ENCODE data around the gene TNFSF8. TPM values are rescaled to one million over a fixed set of nuclear protein-coding genes. Genes with fewer than 3 reads are reported as not detected.

Gene TNFSF8
- total and polyA plus RNA-seq, 2 of the 8 experiments (the other 6 are each of a cell fraction or from before 2014, with no cell fraction given) = not detected

DNA sequence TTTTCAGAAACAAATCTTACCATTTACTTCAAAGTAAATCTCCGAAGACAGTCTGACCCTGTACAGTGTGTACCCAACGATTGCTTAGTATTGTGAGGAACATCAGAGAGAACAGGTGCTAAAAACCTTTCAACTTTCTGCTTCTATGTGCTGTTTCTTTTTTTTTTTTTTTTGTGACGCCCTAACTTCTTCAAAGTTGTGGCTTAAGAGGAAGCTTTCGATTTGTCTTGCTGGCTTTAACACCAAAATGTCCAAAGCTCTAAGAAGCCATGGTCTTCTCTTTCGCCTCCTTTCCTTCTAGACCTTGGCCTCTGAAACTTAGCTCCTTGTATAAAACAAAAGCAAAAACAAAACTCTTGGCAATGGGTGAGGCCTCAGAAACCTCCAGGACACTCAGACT, 1.2 kb downstream of the TNFSF8 start:
- Histone ChIP-seq H3K9me3 (ENCODE audit: insufficient read depth in 2 of 2, low read depth in 1 of 2, low read length in 1 of 2) (no peaks in the 10 kb centered on the region), H3K18ac (ENCODE audit: extremely low read depth, low read length) (no peak overlapping the region), H4K5ac (ENCODE audit: insufficient read length, low read depth, low read length) (no peak overlapping the region), H3K36me3 (ENCODE audit: control insufficient read depth in 2 of 4, insufficient read depth in 4 of 4, low read length in 3 of 4) (no peaks in the 10 kb centered on the region), H2BK15ac (ENCODE audit: low read length) (no peak overlapping the region), H3K27me3 (replicated peaks in 1 of 4; ENCODE audit: control insufficient read depth in 3 of 4, extremely low read depth in 1 of 4, insufficient read depth in 3 of 4, low read length in 3 of 4) (peaks cover 51 to 90% (median 87%) of the 10 kb centered on the region in 4 experiments), H3K14ac (ENCODE audit: insufficient read length) (no peak overlapping the region), H4K20me1 (replicated peaks in 1 of 2; ENCODE audit: control insufficient read depth in 1 of 2, insufficient read depth in 2 of 2, low read length in 2 of 2) (peaks cover 4 to 20% of the 10 kb centered on the region in 2 experiments), H2BK120ac (replicated peaks; ENCODE audit: low read depth, low read length) (no peak overlapping the region), H3K23ac (ENCODE audit: insufficient read length) (no peak overlapping the region), H3K79me2 (ENCODE audit: control insufficient read depth in 1 of 2, insufficient read depth in 2 of 2, low read length in 2 of 2) (no peaks in the 10 kb centered on the region), H3K4me1 (replicated peaks in 1 of 4; ENCODE audit: control insufficient read depth in 3 of 4, insufficient read depth in 4 of 4, low read length in 3 of 4) (peaks cover 0 to 4% (median 0%) of the 10 kb centered on the region in 4 experiments; a peak in 1 of 7 replicates), H3K79me1 (ENCODE audit: low read depth, low read length) (no peaks in the 10 kb centered on the region), H4K91ac (replicated peaks; ENCODE audit: insufficient read length, low read length) (no peak overlapping the region), H3K23me2 (ENCODE audit: low read depth, low read length) (peaks cover 4% of the 10 kb centered on the region; the same call in 1 of the 2 replicates), H3K4me3 (ENCODE audit: extremely low read depth in 1 of 4, insufficient read depth in 2 of 4, low read depth in 3 of 4, low read length in 4 of 4) (no peak overlapping the region), H2BK20ac (ENCODE audit: low read length) (no peak overlapping the region), H4K8ac (ENCODE audit: extremely low read depth, insufficient read depth, low read length) (no peak overlapping the region), H3K4ac (replicated peaks; ENCODE audit: insufficient read length, low read depth, low read length) (no peak overlapping the region), H2BK12ac (ENCODE audit: low read depth, low read length) (no peak overlapping the region), H3K56ac (replicated peaks; ENCODE audit: insufficient read length, low read depth, low read length) (no peak overlapping the region), H2AK5ac (ENCODE audit: low read depth, low read length) (no peak overlapping the region), H2BK5ac (ENCODE audit: low read depth, low read length) (no peak overlapping the region), H3K4me2 (ENCODE audit: insufficient read depth in 1 of 2, low read depth in 2 of 2, low read length in 2 of 2) (no peak overlapping the region), H3K27ac (ENCODE audit: low read depth, low read length) (no peak overlapping the region), H3K9ac (replicated peaks in 1 of 4; ENCODE audit: extremely low read depth in 1 of 4, low read depth in 3 of 4, low read length in 3 of 4) (no peak overlapping the region), H2AFZ (ENCODE audit: low read length) (no peak overlapping the region)
- POLR2A ChIA-PET (ENCODE audit: partially characterized antibody) = interaction anchor here (0.7 kb wide), 1 partner anchor 1023 kb away, joined by 3 read pairs; no protein-coding TSS in a partner anchor
- FAIRE-seq (no peak), DNase-seq (ENCODE audit: low read depth in 1 of 2, low spot score in 2 of 2) (no peak)
- 74% methylated on average over 4 of the region's 5 CpGs; no CpG with 5 or more reads in 1 of the 2 experiments for WGBS, 2 experiments (ENCODE audit: extremely low coverage in 1 of 2, insufficient coverage in 1 of 2, insufficient read length in 1 of 2, insufficient replicate concordance in 2 of 2, low coverage in 1 of 2, low lambda C conversion rate in 2 of 2, missing lambda C conversion rate in 1 of 2)
- CTCF ChIA-PET (ENCODE audit: partially characterized antibody) = interaction anchor here (0.6 to 2.4 kb wide), 8 partner anchors 11 to 850 kb away, joined by 3 to 8 read pairs (median 3); no protein-coding TSS in a partner anchor
- TF ChIP-seq GTF2F1 (IDR thresholded peaks at IDR 0.05; ENCODE audit: borderline replicate concordance, low read depth, low read length) (no peak), SIX5 (IDR thresholded peaks at IDR 0.05; ENCODE audit: low read depth, low read length) (no peak), POLR2A (IDR thresholded peaks at IDR 0.05; ENCODE audit: control extremely low read depth in 1 of 2, low read depth in 2 of 2, low read length in 2 of 2) (no peak), TCF12 (IDR thresholded peaks at IDR 0.05; ENCODE audit: low read depth, low read length) (no peak), RXRA (IDR thresholded peaks at IDR 0.05; ENCODE audit: insufficient read depth, low read depth, low read length) (no peak)

All from H1 (cell line).